Vagina (tissue), 2 donors: ENCODE results near the gene ARMC9.

ENCODE experiments used
- CTCF ChIP-seq, 3 experiments: fragments of 450-650 bp in 2 of 3; fragments of 200-600 bp in 1 of 3; sonication (generic) in 1 of 3; IDR thresholded peaks; one replicate each; pipeline ENCODE4 v1.5.1; 2017 to 2019; ENCODE audit warnings: antibody characterized with exemption in 3 of 3, mild to moderate bottlenecking in 2 of 3, moderate library complexity in 2 of 3
- POLR2A ChIP-seq, 2 donors: fragments of 450-650 bp; IDR thresholded peaks; one replicate each; pipeline ENCODE4 v1.6.1; 2017; ENCODE audit warnings: antibody characterized with exemption in 2 of 2, mild to moderate bottlenecking in 2 of 2, moderate library complexity in 2 of 2
- POLR2AphosphoS5 ChIP-seq, 2 donors: sonication (generic); formaldehyde crosslinking; IDR thresholded peaks; one replicate each; pipeline ENCODE4 v1.9.0; 2017; ENCODE audit warnings: antibody characterized with exemption in 2 of 2, mild to moderate bottlenecking in 2 of 2, low read depth in 1 of 2; ENCODE audit not compliant: insufficient read depth in 1 of 2

- TF ChIP-seq CTCF (IDR thresholded peaks at IDR 0.05) = no peak
- no peak for TF ChIP-seq POLR2A (IDR thresholded peaks at IDR 0.05)
- TF ChIP-seq POLR2AphosphoS5 (IDR thresholded peaks at IDR 0.05; ENCODE audit: insufficient read depth in 1 of 2, low read depth in 1 of 2) = no peak
These were observed 113.6 kb downstream of the ARMC9 start for GRCh38 chr2:231312066-231312465.
